CD4-positive, alpha-beta T cell treated with Interleukin-17A for 1 hour (primary cell): ENCODE results near the gene USP47.

Source experiments
- DNase-seq: peaks from one replicate; pipeline ENCODE4 v3.0.0-alpha.2; 2020

The USP47 gene

GRCh38 chr11:12005061-12005460 is 163.3 kb downstream of the USP47 start:
- no peak for DNase-seq

- no peak for DNase-seq
Measured at GRCh38 chr11:12005476-12005875, 163.7 kb downstream of the USP47 start.

- no peak for DNase-seq
Measured at GRCh38 chr11:12006552-12007229, 164.9 kb downstream of the USP47 start.

GRCh38 chr11:12007230-12007593 is 165.4 kb downstream of the USP47 start:
- no peak for DNase-seq

GRCh38 chr11:12007769-12008737 is 166.3 kb downstream of the USP47 start, which contains the start of gene DKK3:
DKK3 (minus strand) TSS chr11:12008626; CDS start chr11:12008582, 44 bp downstream.
- DNase-seq, result peak; percentile 18
